H1 (cell line): Measurements from ENCODE around the gene CEACAM16. TPM values are rescaled to one million over a fixed set of nuclear protein-coding genes. Genes with fewer than 3 reads are reported as not detected.

Experiments
- BCL11A ChIP-seq, 2 experiments: IDR thresholded peaks; one replicate each; pipeline ENCODE4 v1.6.1; 2011; ENCODE audit warnings: low read depth in 2 of 2, low read length in 2 of 2, mild to moderate bottlenecking in 2 of 2
- CBX8 ChIP-seq: fragments of 300-800, 300-1000 bp; sonication (generic); IDR thresholded peaks from 2 replicates; pipeline ENCODE4 v1.7.1; 2016; ENCODE audit warnings: low read depth, low read length, borderline replicate concordance
- KDM5A ChIP-seq: fragments of 200-600 bp; IDR thresholded peaks from 2 replicates; pipeline ENCODE4 v1.7.1; 2012; ENCODE audit warnings: mild to moderate bottlenecking, low read length, inconsistent platforms, mixed read lengths
- MAFK ChIP-seq: IDR thresholded peaks from 2 replicates; pipeline ENCODE4 v1.6.1; 2012; ENCODE audit warnings: low read depth, mild to moderate bottlenecking, improper control_type of control experiment, low read length
- TAF7 ChIP-seq: optimal IDR thresholded peaks from 2 replicates; pipeline ENCODE3; 2011; ENCODE audit warnings: low read depth, mild to moderate bottlenecking, inconsistent platforms, low read length, moderate library complexity, borderline replicate concordance
- TBP ChIP-seq: IDR thresholded peaks from 2 replicates; pipeline ENCODE4 v1.6.1; 2011; ENCODE audit warnings: low read depth, low read length, improper control_type of control experiment
- polyA plus RNA-seq, 7 experiments: library from polyadenylated mRNA; depleted of rRNA in 3 of 7; stranded (reverse) in 5 of 7; unstranded in 2 of 7; fragments of >200 nt in 5 of 7; fragments of 200-250 nt in 2 of 7; gene quantifications; 1 replicate in 5 of 7; 2 replicates in 1 of 7; 4 replicates in 1 of 7; pipeline versions ENCODE4 v1.2.1 to v1.2.3, GENCODE V29; 2011 to 2013; ENCODE audit warnings: missing spikeins in 2 of 7, mixed read lengths in 2 of 7
- total RNA-seq: library from RNA; stranded (reverse); fragmentation: NEBNext Ultra II Directional; extraction: Animal tissue kit (Norgen Biotek cat#: 25700); gene quantifications from 2 replicates; pipeline ENCODE4 v1.2.1, GENCODE V29; 2021

CEACAM16 gene
- total and polyA plus RNA-seq, 2 of the 8 experiments (the other 6 are each of a cell fraction or from before 2014, with no cell fraction given): not detected

DNA sequence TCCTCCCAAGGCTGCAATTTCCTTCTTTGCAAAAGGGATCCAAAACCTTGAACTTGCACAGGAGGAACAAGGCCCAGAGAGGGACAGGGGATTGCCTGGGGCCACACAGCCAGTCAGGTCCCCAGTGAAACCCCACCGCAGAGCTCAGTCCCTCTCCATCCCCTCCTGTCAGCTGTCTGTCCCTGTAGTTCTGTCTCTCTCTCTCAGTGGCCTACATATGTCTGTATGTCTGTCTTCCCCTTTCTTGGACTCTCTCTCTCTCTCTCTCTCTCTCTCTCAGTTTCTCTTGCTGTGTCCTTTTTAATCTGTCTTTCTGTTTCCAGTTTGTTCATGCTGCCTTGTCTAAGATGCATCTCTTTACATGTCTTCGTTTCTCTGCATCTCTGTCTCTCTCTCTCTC is 16.1 kb upstream of the CEACAM16 start (continued):
- TF ChIP-seq BCL11A (IDR thresholded peaks at IDR 0.05; ENCODE audit: low read depth in 2 of 2, low read length in 2 of 2) (no peak), TAF7 (no peak), CBX8 (no peak), MAFK (no peak), KDM5A (no peak), TBP (no peak)
